NB4 (cell line): ENCODE data around the gene CMA1.

Experiments
- CTCF ChIP-seq: IDR thresholded peaks from one replicate; pipeline ENCODE4 v1.5.1; 2012; ENCODE audit warnings: low read depth, low read length
- POLR2A ChIP-seq: IDR thresholded peaks from 2 replicates; pipeline ENCODE4 v1.6.1; 2011; ENCODE audit warnings: mild to moderate bottlenecking; ENCODE audit not compliant: insufficient read length; ENCODE audit errors: extremely low read depth

GRCh38 chr14:24504425-24504950, 3.6 kb downstream of the CMA1 start:
- no peak for TF ChIP-seq POLR2A
- no peak for TF ChIP-seq CTCF
